SH-SY5Y (cell line): ENCODE measurements around the gene ITPK1.

Experiments
- GATA2 ChIP-seq: IDR thresholded peaks from 2 replicates; pipeline ENCODE4 v1.6.1; 2011; ENCODE audit warnings: mild to moderate bottlenecking, low read depth, low read length
- GATA3 ChIP-seq: IDR thresholded peaks from 2 replicates; pipeline ENCODE4 v1.6.1; 2011; ENCODE audit warnings: low read depth, mild to moderate bottlenecking, low read length, moderate library complexity

DNA sequence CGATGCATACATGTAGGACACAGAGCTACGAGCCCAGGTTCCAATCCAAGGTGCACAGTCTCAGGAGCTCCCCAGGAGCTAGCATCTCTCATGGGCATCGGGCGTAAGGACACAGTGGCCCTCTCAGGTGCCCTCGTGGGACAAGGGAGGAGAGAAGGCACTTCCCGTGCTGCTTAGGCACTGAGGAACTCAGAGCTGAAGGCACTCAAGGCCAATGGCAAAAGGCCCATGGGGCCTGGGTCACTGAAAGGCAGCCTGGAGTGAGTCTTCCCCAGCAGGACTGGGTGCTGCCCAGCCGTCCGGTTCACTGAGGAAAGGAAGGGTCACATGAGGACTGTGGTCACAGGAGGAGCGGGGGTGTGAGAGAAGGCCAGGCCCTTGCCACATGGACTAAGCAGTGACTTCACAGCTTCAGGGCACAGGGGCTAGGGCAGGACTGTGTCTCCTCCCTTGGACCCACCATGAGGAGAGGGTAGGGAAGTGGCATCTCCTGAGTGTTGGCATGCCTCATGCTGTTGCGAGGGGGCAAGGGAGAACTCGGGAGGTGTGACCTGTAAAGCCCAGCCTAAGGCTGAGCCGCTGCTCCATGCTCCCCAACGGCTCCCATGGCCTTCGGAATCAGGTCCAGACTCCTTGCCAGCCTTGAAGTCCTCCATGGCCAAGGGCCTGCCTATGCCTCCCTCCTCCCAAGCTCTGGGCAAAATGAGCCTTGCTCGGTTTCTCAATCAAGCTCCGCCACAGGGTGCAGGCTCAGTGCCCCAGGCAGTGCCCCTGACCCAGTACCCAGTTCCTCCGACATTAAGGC lies 141.0 kb downstream of the ITPK1 start:
- TF ChIP-seq GATA2 = no peak
- TF ChIP-seq GATA3 = no peak
